H9 (cell line): ENCODE data around the gene ROBO1. TPM values are rescaled to one million over a fixed set of nuclear protein-coding genes. Genes with fewer than 3 reads are reported as not detected.
A peak's percentile ranks its signal among the peaks of the same experiment; 100 is the strongest.

ENCODE experiments used
- DNase-seq: peaks from one replicate; pipeline ENCODE4 v3.0.0-alpha.2; 2017
- H2AFZ ChIP-seq: one replicate; pipeline ENCODE4 v1.6.1; 2013; ENCODE audit warnings: mild to moderate bottlenecking, low read length, control low read depth, moderate library complexity
- H2AK5ac ChIP-seq: 2 replicates; pipeline ENCODE4 v1.6.1; 2013; ENCODE audit warnings: low read length, control low read depth, mixed read lengths; ENCODE audit not compliant: insufficient read length
- H2BK120ac ChIP-seq: one replicate; pipeline ENCODE4 v1.6.1; 2013; ENCODE audit warnings: low read depth, mild to moderate bottlenecking, low read length, control low read depth, inconsistent platforms; ENCODE audit not compliant: poor library complexity, severe bottlenecking
- H2BK12ac ChIP-seq: 2 replicates; pipeline ENCODE4 v1.6.1; 2013; ENCODE audit warnings: low read length, control low read depth, mixed read lengths, low read depth; ENCODE audit not compliant: insufficient read length
- H2BK15ac ChIP-seq: 2 replicates; pipeline ENCODE4 v1.6.1; 2013; ENCODE audit warnings: low read depth, low read length, control low read depth
- H2BK20ac ChIP-seq: one replicate; pipeline ENCODE4 v1.6.1; 2013; ENCODE audit warnings: low read depth, mild to moderate bottlenecking, low read length, control low read depth, inconsistent platforms; ENCODE audit not compliant: poor library complexity, severe bottlenecking
- H2BK5ac ChIP-seq: 2 replicates; pipeline ENCODE4 v1.6.1; 2013; ENCODE audit warnings: low read length, control low read depth, mixed read lengths; ENCODE audit not compliant: insufficient read length
- H3K14ac ChIP-seq: 2 replicates; pipeline ENCODE4 v1.6.1; 2013; ENCODE audit warnings: low read length, control low read depth; ENCODE audit not compliant: insufficient read depth
- H3K18ac ChIP-seq: 2 replicates; pipeline ENCODE4 v1.6.1; 2013; ENCODE audit warnings: low read depth, mild to moderate bottlenecking, mixed read lengths, low read length, control low read depth; ENCODE audit not compliant: insufficient read length
- H3K23ac ChIP-seq: 2 replicates; pipeline ENCODE4 v1.6.1; 2013; ENCODE audit warnings: low read length, control low read depth, mixed read lengths, low read depth; ENCODE audit not compliant: insufficient read length
- H3K23me2 ChIP-seq: 2 replicates; pipeline ENCODE4 v1.6.1; 2013; ENCODE audit warnings: low read depth, mild to moderate bottlenecking, mixed read lengths, low read length, control low read depth; ENCODE audit not compliant: insufficient read length, poor library complexity, severe bottlenecking
- H3K27ac ChIP-seq: 2 replicates; pipeline ENCODE4 v1.5.1; 2013; ENCODE audit warnings: low read length, control low read depth, mixed read lengths, low read depth; ENCODE audit not compliant: insufficient read length
- H3K27me3 ChIP-seq: 2 replicates; pipeline ENCODE4 v1.6.1; 2013; ENCODE audit warnings: low read length, control low read depth, inconsistent platforms; ENCODE audit not compliant: insufficient read depth
- H3K4ac ChIP-seq: 2 replicates; pipeline ENCODE4 v1.6.1; 2013; ENCODE audit warnings: low read depth, mild to moderate bottlenecking, control low read depth, inconsistent platforms, low read length, moderate library complexity
- H3K4me1 ChIP-seq: 2 replicates; pipeline ENCODE4 v1.6.1; 2013; ENCODE audit warnings: low read length, control low read depth, inconsistent platforms; ENCODE audit not compliant: insufficient read depth
- H3K4me2 ChIP-seq: 2 replicates; pipeline ENCODE4 v1.6.1; 2013; ENCODE audit warnings: low read length, control low read depth, mixed read lengths; ENCODE audit not compliant: insufficient read length, insufficient read depth
- H3K56ac ChIP-seq: 2 replicates; pipeline ENCODE4 v1.6.1; 2013; ENCODE audit warnings: low read depth, mild to moderate bottlenecking, mixed read lengths, low read length, control low read depth; ENCODE audit not compliant: insufficient read length
- H3K79me1 ChIP-seq: 2 replicates; pipeline ENCODE4 v1.6.1; 2013; ENCODE audit warnings: low read depth, mild to moderate bottlenecking, moderate library complexity, low read length, control low read depth, inconsistent platforms; ENCODE audit not compliant: insufficient read depth, poor library complexity, severe bottlenecking
- H3K79me2 ChIP-seq: 2 replicates; pipeline ENCODE4 v1.6.1; 2013; ENCODE audit warnings: low read length, control low read depth, inconsistent platforms; ENCODE audit not compliant: insufficient read depth
- H3K9ac ChIP-seq: 2 replicates; pipeline ENCODE4 v1.6.1; 2013; ENCODE audit warnings: low read length, control low read depth, mixed read lengths; ENCODE audit not compliant: insufficient read length; ENCODE audit errors: extremely low read depth
- H3K9me3 ChIP-seq: one replicate; pipeline ENCODE4 v1.6.1; 2013; ENCODE audit warnings: low read depth, low read length, inconsistent platforms; ENCODE audit not compliant: control insufficient read depth
- H3T11ph ChIP-seq: one replicate; pipeline ENCODE4 v1.6.1; 2013; ENCODE audit warnings: mild to moderate bottlenecking, low read length, control low read depth, inconsistent platforms
- H4K20me1 ChIP-seq: one replicate; pipeline ENCODE4 v1.6.1; 2013; ENCODE audit not compliant: control insufficient read depth, insufficient read length, insufficient read depth
- H4K5ac ChIP-seq: 2 replicates; pipeline ENCODE4 v1.6.1; 2013; ENCODE audit warnings: low read depth, mild to moderate bottlenecking, mixed read lengths, low read length, control low read depth; ENCODE audit not compliant: insufficient read length
- H4K8ac ChIP-seq: replicated peaks from 2 replicates; pipeline ENCODE4 v1.6.1; 2013; ENCODE audit warnings: low read length, control low read depth, mixed read lengths, low read depth; ENCODE audit not compliant: insufficient read length
- H4K91ac ChIP-seq: 2 replicates; pipeline ENCODE4 v1.6.1; 2013; ENCODE audit warnings: low read depth, mild to moderate bottlenecking, moderate library complexity, mixed read lengths, low read length, control low read depth; ENCODE audit not compliant: insufficient read length
- H3K27ac Mint-ChIP-seq, 3 experiments: 2 replicates in 2 of 3; 3 replicates in 1 of 3; pipeline ENCODE4 v1.8.0; 2020 to 2021; ENCODE audit warnings: mixed read lengths in 3 of 3, mild to moderate bottlenecking in 1 of 3, moderate library complexity in 1 of 3
- H3K27me3 Mint-ChIP-seq: 2 replicates; pipeline ENCODE4 v1.8.0; 2021; ENCODE audit warnings: low read depth, mild to moderate bottlenecking, moderate library complexity, mixed read lengths
- H3K36me3 Mint-ChIP-seq, 3 experiments: 2 replicates in 2 of 3; 3 replicates in 1 of 3; pipeline ENCODE4 v1.8.0; 2020 to 2021; ENCODE audit warnings: low read depth in 3 of 3, mixed read lengths in 3 of 3; ENCODE audit not compliant: insufficient read depth in 1 of 3
- H3K4me1 Mint-ChIP-seq, 2 experiments: 2 replicates each; pipeline ENCODE4 v1.8.0; 2020; ENCODE audit warnings: mixed read lengths in 2 of 2
- H3K4me3 Mint-ChIP-seq, 2 experiments: 2 replicates in 1 of 2; 3 replicates in 1 of 2; pipeline ENCODE4 v1.8.0; 2020 to 2021; ENCODE audit warnings: mild to moderate bottlenecking in 2 of 2, mixed read lengths in 2 of 2, moderate library complexity in 1 of 2
- H3K9me3 Mint-ChIP-seq, 2 experiments: 2 replicates in 1 of 2; 3 replicates in 1 of 2; pipeline ENCODE4 v1.8.0; 2020; ENCODE audit warnings: mild to moderate bottlenecking in 2 of 2, mixed read lengths in 2 of 2, moderate library complexity in 1 of 2
- CTCF ChIP-seq: fragments of 200-600 bp; sonication (generic); conservative IDR thresholded peaks from 3 replicates; pipeline ENCODE4 v1.8.0; 2021; ENCODE audit warnings: antibody characterized with exemption, mild to moderate bottlenecking
- WGBS: extraction: QIAGEN DNeasy Blood & Tissue Kit; methylation state at CpG from one replicate; pipeline ENCODE4 v1.1.7; 2013; ENCODE audit warnings: missing lambda C conversion rate, low lambda C conversion rate, mixed read lengths; ENCODE audit not compliant: insufficient read length; ENCODE audit errors: extremely low coverage; 5-methylcytosine and 5-hydroxymethylcytosine counted together
- total RNA-seq: library from RNA; stranded (reverse); gene quantifications from 2 replicates; pipeline ENCODE4 v1.2.1, GENCODE V29; 2021

Gene ROBO1
- total RNA-seq, 1 experiment from 2014 or later = 62.7 TPM

GRCh38 chr3:78979028-78979427, 788.8 kb downstream of the ROBO1 start:
- H3K27ac ChIP-seq = no peak overlapping the region
- DNase-seq = no peak
- H3K4me1 ChIP-seq = peaks cover 5% of the 10 kb centered on the region; the same call in 1 of the 2 replicates
- H2AK5ac ChIP-seq = no peak overlapping the region
- no peaks in the 10 kb centered on the region for H3K23me2 ChIP-seq
- no peaks in the 10 kb centered on the region for H3K27me3 ChIP-seq
- no peak overlapping the region for H3K14ac ChIP-seq
- no peak overlapping the region for H3K18ac ChIP-seq
- H4K8ac ChIP-seq = no peak overlapping the region
- Mint-ChIP-seq H3K27me3 (no peaks in the 10 kb centered on the region), H3K4me3 (no peak overlapping the region; a peak in 1 of 5 replicates), H3K36me3 (peaks cover 2 to 12% (median 6%) of the 10 kb centered on the region in 3 experiments; a peak in 5 of 7 replicates), H3K9me3 (no peaks in the 10 kb centered on the region), H3K27ac (peak overlapping the region; percentile 4 to 91 (median 46); a peak in 5 of 7 replicates), H3K4me1 (peaks cover 59 to 74% of the 10 kb centered on the region in 2 experiments)
- no peak overlapping the region for H2BK5ac ChIP-seq
- peaks cover 5% of the 10 kb centered on the region for H3K79me1 ChIP-seq
- no peak overlapping the region for H3K4me2 ChIP-seq
- no peak overlapping the region for H4K5ac ChIP-seq
- H3K4ac ChIP-seq = no peak overlapping the region
- no peak overlapping the region for H2BK20ac ChIP-seq
- TF ChIP-seq CTCF = no peak
- no peak overlapping the region for H3K23ac ChIP-seq
- H3K79me2 ChIP-seq = no peaks in the 10 kb centered on the region
- H3K9ac ChIP-seq = no peak overlapping the region
- no peaks in the 10 kb centered on the region for H4K20me1 ChIP-seq
- H2BK120ac ChIP-seq = no peak overlapping the region
- WGBS = no CpG with 5 or more reads among the region's 4 CpGs
- H2AFZ ChIP-seq = no peak overlapping the region
- no peak overlapping the region for H3K56ac ChIP-seq
- no peak overlapping the region for H2BK15ac ChIP-seq
- no peak overlapping the region for H4K91ac ChIP-seq
- H2BK12ac ChIP-seq = no peak overlapping the region
- no peaks in the 10 kb centered on the region for H3K9me3 ChIP-seq
- H3T11ph ChIP-seq = no peak overlapping the region
